Smooth muscle cell of bladder (primary cell): ENCODE measurements around the gene TAX1BP3. TPM values are rescaled to one million over a fixed set of nuclear protein-coding genes. Genes with fewer than 3 reads are reported as not detected.

Source experiments
- total RNA-seq: library from RNA; depleted of rRNA; stranded (reverse); fragments of >200 nt; gene quantifications from 2 replicates; pipeline ENCODE4 v1.2.3, GENCODE V29; 2014

The TAX1BP3 gene
- 124 and 168 TPM in 2 replicates for total RNA-seq

GRCh38 chr17:3668279-3669084 is at the start of gene TAX1BP3, which contains the start of gene EMC6:
TSS of gene TAX1BP3 (minus strand) at chr17:3668578. CDS start at chr17:3668526, 52 bp downstream.
TSS of gene EMC6 (plus strand) at chr17:3668812. CDS start at chr17:3669147, 335 bp downstream.

GRCh38 chr17:3695723-3696411 is 27.5 kb upstream of the TAX1BP3 start, which contains the start of gene P2RX5:
TSS of gene P2RX5 (minus strand) at chr17:3696155. CDS start at chr17:3696005, 150 bp downstream.

GRCh38 chr17:3636154-3636907 is 32.0 kb downstream of the TAX1BP3 start, which contains the start of the genes CTNS and SHPK:
TSS of gene CTNS (plus strand) at chr17:3636760. CDS start at chr17:3640207, 3,447 bp downstream.
TSS of gene SHPK (minus strand) at chr17:3636250. CDS start at chr17:3636219, 31 bp downstream.

Other genes starting within 250 kb of the TAX1BP3 start
- not detected in 2 replicates for gene OR1E2, start 234.7 kb downstream of the TAX1BP3 start, total RNA-seq
- 0.09 and 1.8 TPM in 2 replicates for gene SPATA22, start 196.8 kb downstream of the TAX1BP3 start, total RNA-seq
- 3.6 and 7.6 TPM in 2 replicates for gene ASPA, start 192.6 kb downstream of the TAX1BP3 start, total RNA-seq
- gene TRPV3, start 110.8 kb downstream of the TAX1BP3 start, total RNA-seq, result 1.4 and 4.3 TPM in 2 replicates
- gene TRPV1, start 59.2 kb downstream of the TAX1BP3 start, total RNA-seq, result 1.3 and 2.7 TPM in 2 replicates
- gene SHPK, start 32.3 kb downstream of the TAX1BP3 start, total RNA-seq, result 9.4 and 11.7 TPM in 2 replicates
- 15.2 and 23.0 TPM in 2 replicates for gene CTNS, start 31.8 kb downstream of the TAX1BP3 start, total RNA-seq
- gene EMC6, start 234 bp upstream of the TAX1BP3 start, total RNA-seq, result 11.8 and 15.1 TPM in 2 replicates
- 0.71 and 1.2 TPM in 2 replicates for gene P2RX5, start 27.6 kb upstream of the TAX1BP3 start, total RNA-seq
- 0.71 and 0.83 TPM in 2 replicates for gene HASPIN, start 55.3 kb upstream of the TAX1BP3 start, total RNA-seq
- 18.4 and 23.2 TPM in 2 replicates for gene ITGAE, start 132.6 kb upstream of the TAX1BP3 start, total RNA-seq
- 19.7 and 19.9 TPM in 2 replicates for gene NCBP3, start 177.7 kb upstream of the TAX1BP3 start, total RNA-seq
- gene CAMKK1, start 224.5 kb upstream of the TAX1BP3 start, total RNA-seq, result 3.0 and 5.1 TPM in 2 replicates
- gene P2RX1, start 247.9 kb upstream of the TAX1BP3 start, total RNA-seq, result 0.57 and 1.2 TPM in 2 replicates